ENCODE data around the gene ALDH1A3. TPM values are rescaled to one million over a fixed set of nuclear protein-coding genes. Genes with fewer than 3 reads are reported as not detected.
"Not testable (repeated sequence)": the region's sequence is repeated elsewhere in the genome, so short reads cannot be mapped to it uniquely, and the experiment has no call there.

ALDH1A3 gene
- total and polyA plus RNA-seq, 5 donors from 2014 or later: not detected

DNA sequence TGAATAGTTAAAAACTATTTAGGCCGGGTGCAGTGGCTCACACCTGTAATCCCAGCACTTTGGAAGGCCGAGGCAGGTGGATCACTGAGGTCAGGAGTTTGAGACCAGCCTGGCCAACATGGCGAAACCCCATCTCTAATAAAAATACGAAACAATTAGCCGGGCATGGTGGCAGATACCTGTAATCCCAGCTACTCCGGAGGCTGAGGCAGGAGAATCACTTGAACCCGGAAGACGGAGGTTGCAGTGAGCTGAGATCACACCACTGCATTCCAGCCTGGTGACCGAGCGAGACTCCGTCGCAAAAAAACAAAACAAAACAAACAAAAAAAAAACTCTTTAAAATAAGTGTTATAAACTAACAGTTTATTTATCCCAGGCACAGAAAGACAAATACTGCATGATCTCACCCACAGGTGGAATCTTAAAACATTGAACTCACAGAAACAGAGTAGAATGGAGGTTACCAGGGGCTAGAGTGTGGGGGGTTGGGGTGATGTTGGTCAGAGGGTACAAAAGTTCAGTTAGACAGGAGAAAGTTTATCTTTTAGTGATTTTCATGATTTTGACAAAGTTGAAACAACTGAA is 28.1 kb upstream of the ALDH1A3 start:
- H3K27ac ChIP-seq (ENCODE audit: insufficient read depth, low read length, poor library complexity, severe bottlenecking); H3K4me1 ChIP-seq (ENCODE audit: control insufficient read depth, insufficient read depth, low read length, poor library complexity, severe bottlenecking); H3K27me3 ChIP-seq (ENCODE audit: control insufficient read depth, insufficient read depth, low read length); H3K9me3 Mint-ChIP-seq; DNase-seq; H3K4me1 Mint-ChIP-seq; H3K9me3 ChIP-seq (ENCODE audit: control insufficient read depth in 2 of 2, low read length in 2 of 2); H3K4me3 ChIP-seq (ENCODE audit: low read depth, low read length); H3K27ac Mint-ChIP-seq; ATAC-seq (ENCODE audit: low read depth in 2 of 2); H3K36me3 Mint-ChIP-seq; H3K4me3 Mint-ChIP-seq; H3K36me3 ChIP-seq (ENCODE audit: control insufficient read depth, insufficient read depth, low read length): not testable (repeated sequence)
- H3K27me3 Mint-ChIP-seq: peaks cover 15% of the 10 kb centered on the region

DNA sequence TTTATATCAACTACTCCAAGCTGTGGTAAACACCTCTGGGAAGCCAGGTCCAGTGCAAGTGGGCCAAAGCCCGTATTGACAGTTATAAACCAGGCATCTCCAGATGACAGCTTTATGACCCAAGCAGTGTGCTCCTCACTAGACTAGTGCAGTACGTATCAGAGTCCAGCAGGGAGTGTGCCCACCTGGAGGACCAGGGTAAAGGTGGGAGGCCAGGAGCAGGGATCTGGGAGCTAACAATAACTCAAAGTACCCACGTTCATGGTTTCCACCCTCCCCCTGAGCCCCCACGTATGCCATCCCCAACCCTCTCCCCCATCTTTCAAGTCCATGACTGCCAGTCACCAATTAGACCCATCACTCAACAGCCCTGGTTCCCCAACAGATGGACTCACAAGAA is 27.0 kb upstream of the ALDH1A3 start:
- H3K4me1 ChIP-seq (ENCODE audit: control insufficient read depth, insufficient read depth, low read length, poor library complexity, severe bottlenecking): peaks cover 8% of the 10 kb centered on the region
- H3K4me3 ChIP-seq (ENCODE audit: low read depth, low read length): no peak overlapping the region
- DNase-seq (no peak), ATAC-seq (ENCODE audit: low read depth in 2 of 2) (no peak)
- H3K36me3 ChIP-seq (ENCODE audit: control insufficient read depth, insufficient read depth, low read length): no peaks in the 10 kb centered on the region
- no peak overlapping the region for H3K27ac ChIP-seq (ENCODE audit: insufficient read depth, low read length, poor library complexity, severe bottlenecking)
- peaks cover 0 to 2% (median 0%) of the 10 kb centered on the region in 7 donors for H3K9me3 Mint-ChIP-seq
- H3K9me3 ChIP-seq (ENCODE audit: control insufficient read depth in 2 of 2, low read length in 2 of 2): no peaks in the 10 kb centered on the region
- peaks cover 2% of the 10 kb centered on the region for H3K27me3 ChIP-seq (ENCODE audit: control insufficient read depth, insufficient read depth, low read length)
- no peak overlapping the region for H3K4me3 Mint-ChIP-seq
- H3K27me3 Mint-ChIP-seq: peaks cover 8% of the 10 kb centered on the region
- no peaks in the 10 kb centered on the region for H3K36me3 Mint-ChIP-seq
- no peak overlapping the region for H3K27ac Mint-ChIP-seq
- peaks cover 0 to 5% (median 1%) of the 10 kb centered on the region in 4 donors for H3K4me1 Mint-ChIP-seq

DNA sequence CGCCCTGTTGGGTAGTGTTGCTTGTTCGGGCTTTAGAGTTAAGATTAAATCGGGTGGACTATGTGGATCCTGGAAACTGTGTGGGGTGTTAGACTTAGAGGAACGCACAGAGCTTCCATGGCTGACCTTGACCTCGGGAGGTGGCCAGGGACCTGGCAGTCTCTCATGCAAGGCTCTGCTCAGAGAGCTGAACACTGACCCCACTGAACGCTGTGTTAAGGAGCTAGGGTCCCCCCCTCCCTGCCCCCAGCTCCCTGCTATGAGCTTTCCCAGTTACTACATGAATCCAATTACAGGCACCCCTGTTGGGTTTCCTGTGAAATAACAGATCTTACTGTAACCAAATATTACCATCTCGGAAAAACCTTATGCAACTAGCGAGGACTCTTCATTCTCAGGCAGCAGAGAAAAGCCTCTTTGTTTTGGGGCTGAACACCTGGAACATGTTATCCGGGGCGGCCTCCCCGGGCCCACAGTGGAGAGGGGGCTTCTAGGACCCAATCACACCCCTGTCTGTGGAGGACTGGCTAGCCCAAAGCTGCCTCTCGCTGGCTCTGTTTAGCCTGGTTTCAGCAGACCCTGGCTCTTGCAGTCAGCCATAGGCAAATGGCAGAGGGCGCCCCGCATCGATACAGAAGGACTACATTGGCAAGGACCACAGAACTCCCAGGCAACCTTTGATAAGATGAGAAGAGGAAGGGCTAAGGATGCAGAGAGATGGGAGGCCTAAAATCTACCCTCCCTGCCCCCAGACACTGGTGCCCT is 25.8 kb upstream of the ALDH1A3 start:
- Histone ChIP-seq H3K9me3 (ENCODE audit: control insufficient read depth in 2 of 2, low read length in 2 of 2) (no peaks in the 10 kb centered on the region), H3K4me3 (ENCODE audit: low read depth, low read length) (no peak overlapping the region), H3K27me3 (ENCODE audit: control insufficient read depth, insufficient read depth, low read length) (peaks cover 2% of the 10 kb centered on the region), H3K36me3 (ENCODE audit: control insufficient read depth, insufficient read depth, low read length) (no peaks in the 10 kb centered on the region), H3K27ac (ENCODE audit: insufficient read depth, low read length, poor library complexity, severe bottlenecking) (no peak overlapping the region), H3K4me1 (ENCODE audit: control insufficient read depth, insufficient read depth, low read length, poor library complexity, severe bottlenecking) (peaks cover 8% of the 10 kb centered on the region)
- H3K36me3 Mint-ChIP-seq: no peaks in the 10 kb centered on the region
- peaks cover 0 to 2% (median 0%) of the 10 kb centered on the region in 7 donors for H3K9me3 Mint-ChIP-seq
- peaks cover 0 to 5% (median 1%) of the 10 kb centered on the region in 4 donors for H3K4me1 Mint-ChIP-seq
- ATAC-seq (ENCODE audit: low read depth in 2 of 2): no peak
- DNase-seq: no peak
- H3K27ac Mint-ChIP-seq: no peak overlapping the region
- H3K27me3 Mint-ChIP-seq: peaks cover 8% of the 10 kb centered on the region
- no peak overlapping the region for H3K4me3 Mint-ChIP-seq

DNA sequence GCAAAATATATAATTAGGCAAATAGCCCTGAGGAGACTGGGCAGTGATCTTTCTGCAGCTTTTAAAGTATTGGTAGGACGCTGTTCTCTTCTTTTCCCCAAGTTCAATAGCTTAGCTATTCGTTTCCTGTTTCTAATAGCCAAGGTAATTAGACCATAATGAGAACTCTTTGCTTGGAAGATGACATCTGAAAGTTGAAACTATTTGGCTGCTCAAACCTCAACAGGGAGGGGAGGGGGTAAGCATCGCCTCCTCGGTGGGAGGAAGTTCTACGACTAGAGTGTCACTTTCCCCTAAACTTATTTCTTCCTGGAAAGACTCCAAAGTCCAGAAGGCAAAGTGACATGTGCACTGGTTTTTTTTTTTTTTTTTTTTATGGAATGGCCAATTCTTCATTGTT is 22.8 kb upstream of the ALDH1A3 start:
- ATAC-seq (ENCODE audit: low read depth in 2 of 2): no peak
- no peaks in the 10 kb centered on the region for H3K27me3 Mint-ChIP-seq
- DNase-seq: no peak
- no peak overlapping the region for H3K4me3 Mint-ChIP-seq
- H3K4me1 Mint-ChIP-seq: no peaks in the 10 kb centered on the region
- H3K27ac ChIP-seq (ENCODE audit: insufficient read depth, low read length, poor library complexity, severe bottlenecking): no peak overlapping the region
- peaks cover 0 to 2% (median 0%) of the 10 kb centered on the region in 7 donors for H3K9me3 Mint-ChIP-seq
- H3K27me3 ChIP-seq (ENCODE audit: control insufficient read depth, insufficient read depth, low read length): no peaks in the 10 kb centered on the region
- no peak overlapping the region for H3K27ac Mint-ChIP-seq
- no peak overlapping the region for H3K4me3 ChIP-seq (ENCODE audit: low read depth, low read length)
- no peaks in the 10 kb centered on the region for H3K36me3 Mint-ChIP-seq
- H3K4me1 ChIP-seq (ENCODE audit: control insufficient read depth, insufficient read depth, low read length, poor library complexity, severe bottlenecking): no peaks in the 10 kb centered on the region
- H3K9me3 ChIP-seq (ENCODE audit: control insufficient read depth in 2 of 2, low read length in 2 of 2): no peaks in the 10 kb centered on the region
- no peaks in the 10 kb centered on the region for H3K36me3 ChIP-seq (ENCODE audit: control insufficient read depth, insufficient read depth, low read length)

DNA sequence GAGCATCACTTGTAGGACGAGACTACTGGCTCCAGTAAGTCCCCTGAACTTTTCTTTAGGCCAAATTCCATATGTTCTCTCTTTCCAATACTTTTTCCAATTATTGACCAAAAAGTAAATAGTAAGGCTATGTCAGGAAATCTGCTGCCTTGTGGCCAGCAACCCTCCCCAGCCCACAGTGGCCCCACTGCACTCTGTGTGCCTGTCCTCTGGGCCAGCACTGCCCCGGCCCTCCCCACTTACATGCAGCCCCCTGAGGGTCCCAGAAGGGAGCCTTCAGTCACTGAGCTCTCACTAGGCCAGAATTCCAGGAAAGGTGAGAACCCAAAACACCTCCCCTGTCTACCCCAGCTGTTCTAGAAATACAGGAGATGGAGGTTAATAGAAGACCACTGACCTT is 21.3 kb upstream of the ALDH1A3 start:
- Mint-ChIP-seq H3K4me3 (no peak overlapping the region), H3K36me3 (no peaks in the 10 kb centered on the region), H3K9me3 (peaks cover 0 to 2% (median 0%) of the 10 kb centered on the region in 7 donors), H3K4me1 (no peaks in the 10 kb centered on the region), H3K27me3 (no peaks in the 10 kb centered on the region), H3K27ac (no peak overlapping the region)
- no peak for DNase-seq
- ATAC-seq (ENCODE audit: low read depth in 2 of 2): no peak
- Histone ChIP-seq H3K36me3 (ENCODE audit: control insufficient read depth, insufficient read depth, low read length) (no peaks in the 10 kb centered on the region), H3K27me3 (ENCODE audit: control insufficient read depth, insufficient read depth, low read length) (no peaks in the 10 kb centered on the region), H3K4me1 (ENCODE audit: control insufficient read depth, insufficient read depth, low read length, poor library complexity, severe bottlenecking) (no peaks in the 10 kb centered on the region), H3K27ac (ENCODE audit: insufficient read depth, low read length, poor library complexity, severe bottlenecking) (no peak overlapping the region), H3K9me3 (ENCODE audit: control insufficient read depth in 2 of 2, low read length in 2 of 2) (no peaks in the 10 kb centered on the region), H3K4me3 (ENCODE audit: low read depth, low read length) (no peak overlapping the region)

DNA sequence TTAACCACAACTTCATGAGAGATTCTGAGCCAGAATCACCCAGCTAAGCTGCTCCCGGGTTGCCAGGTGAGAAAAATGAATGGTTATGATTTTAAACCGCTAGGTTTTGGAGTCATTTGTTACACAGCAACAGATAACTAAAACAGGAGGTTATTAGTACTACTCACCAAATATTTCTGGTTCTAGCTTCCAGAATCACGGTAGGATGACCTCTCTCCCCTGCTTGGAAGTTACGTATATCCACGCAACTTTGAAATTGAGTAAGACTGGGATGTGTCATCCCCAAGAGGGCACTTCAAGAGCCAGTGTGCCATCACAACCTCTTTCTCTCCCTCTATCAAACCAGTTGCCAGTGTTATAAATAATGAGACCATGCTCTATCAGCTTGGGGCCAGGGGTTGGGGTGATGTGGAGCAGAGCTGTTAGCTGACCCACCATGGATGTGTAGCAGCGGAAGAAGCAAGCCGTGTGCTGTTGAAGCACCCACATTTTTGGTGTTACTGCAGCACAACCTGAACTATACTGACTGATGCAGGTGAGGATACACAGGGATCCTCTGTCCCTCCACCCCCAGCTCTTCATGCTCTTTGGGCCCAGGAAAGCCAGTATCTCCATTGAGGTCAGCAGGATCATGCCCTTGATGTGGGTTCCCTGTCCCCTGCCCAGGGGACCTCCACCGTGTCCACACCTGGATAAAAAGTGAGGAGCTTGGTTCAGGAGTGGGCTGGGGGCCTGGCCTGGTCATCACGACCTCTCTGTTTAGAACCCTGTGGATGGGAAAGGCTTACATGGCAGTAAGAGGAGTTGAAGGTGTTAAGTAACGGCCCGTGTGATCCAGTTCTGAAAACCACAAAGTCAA is 19.4 kb upstream of the ALDH1A3 start:
- no peak for DNase-seq
- Histone ChIP-seq H3K36me3 (ENCODE audit: control insufficient read depth, insufficient read depth, low read length) (no peaks in the 10 kb centered on the region), H3K4me3 (ENCODE audit: low read depth, low read length) (no peak overlapping the region), H3K9me3 (ENCODE audit: control insufficient read depth in 2 of 2, low read length in 2 of 2) (no peaks in the 10 kb centered on the region), H3K27me3 (ENCODE audit: control insufficient read depth, insufficient read depth, low read length) (no peaks in the 10 kb centered on the region), H3K4me1 (ENCODE audit: control insufficient read depth, insufficient read depth, low read length, poor library complexity, severe bottlenecking) (no peaks in the 10 kb centered on the region), H3K27ac (ENCODE audit: insufficient read depth, low read length, poor library complexity, severe bottlenecking) (no peak overlapping the region)
- ATAC-seq (ENCODE audit: low read depth in 2 of 2): no peak
- H3K27me3 Mint-ChIP-seq: no peaks in the 10 kb centered on the region
- no peak overlapping the region for H3K27ac Mint-ChIP-seq
- H3K9me3 Mint-ChIP-seq: peaks cover 0 to 2% (median 0%) of the 10 kb centered on the region in 7 donors
- H3K4me3 Mint-ChIP-seq: no peak overlapping the region
- no peaks in the 10 kb centered on the region for H3K4me1 Mint-ChIP-seq
- H3K36me3 Mint-ChIP-seq: no peaks in the 10 kb centered on the region

DNA sequence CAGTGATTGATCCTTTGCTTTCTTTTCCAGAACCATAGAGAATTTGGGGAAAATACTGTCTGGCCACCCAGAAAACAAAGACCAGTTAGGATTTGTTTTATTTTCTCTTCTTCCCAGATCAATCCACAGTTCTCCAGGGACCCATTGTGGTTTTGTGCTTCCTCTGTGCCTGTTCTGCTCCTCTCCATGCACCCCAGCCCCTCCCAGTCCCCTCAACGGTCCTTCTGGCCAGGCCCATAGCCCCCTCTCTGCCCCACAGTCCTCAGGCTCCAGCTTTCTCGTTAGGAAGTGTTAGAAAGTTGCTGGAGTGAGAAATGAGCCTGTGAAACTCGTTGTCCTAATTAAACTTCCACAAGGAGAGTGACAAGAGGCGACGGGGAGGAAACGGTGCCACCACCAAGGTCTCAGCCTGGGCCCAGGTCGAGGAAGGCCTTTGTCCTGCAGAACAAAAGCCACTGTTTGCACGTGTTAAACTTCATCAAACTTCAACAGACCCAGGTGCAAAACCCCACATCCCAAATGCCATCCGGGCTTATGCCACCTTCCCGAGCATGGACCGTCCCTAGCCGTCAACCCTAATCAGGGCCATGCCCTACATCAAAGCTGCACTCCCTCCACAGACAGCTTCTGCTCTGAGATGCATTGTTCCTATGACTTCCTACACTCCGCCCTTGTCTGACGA is 18.7 kb upstream of the ALDH1A3 start:
- H3K27ac Mint-ChIP-seq: no peak overlapping the region
- Histone ChIP-seq H3K4me1 (ENCODE audit: control insufficient read depth, insufficient read depth, low read length, poor library complexity, severe bottlenecking) (no peaks in the 10 kb centered on the region), H3K27ac (ENCODE audit: insufficient read depth, low read length, poor library complexity, severe bottlenecking) (no peak overlapping the region), H3K9me3 (ENCODE audit: control insufficient read depth in 2 of 2, low read length in 2 of 2) (no peaks in the 10 kb centered on the region), H3K36me3 (ENCODE audit: control insufficient read depth, insufficient read depth, low read length) (no peaks in the 10 kb centered on the region), H3K4me3 (ENCODE audit: low read depth, low read length) (no peak overlapping the region), H3K27me3 (ENCODE audit: control insufficient read depth, insufficient read depth, low read length) (no peaks in the 10 kb centered on the region)
- no peaks in the 10 kb centered on the region for H3K27me3 Mint-ChIP-seq
- no peaks in the 10 kb centered on the region for H3K4me1 Mint-ChIP-seq
- H3K36me3 Mint-ChIP-seq: no peaks in the 10 kb centered on the region
- H3K9me3 Mint-ChIP-seq: peaks cover 0 to 2% (median 0%) of the 10 kb centered on the region in 7 donors
- ATAC-seq (ENCODE audit: low read depth in 2 of 2) (no peak), DNase-seq (no peak)
- H3K4me3 Mint-ChIP-seq: no peak overlapping the region
